ENCODE data around the gene TPSG1.
"Not testable (repeated sequence)": the region's sequence is repeated elsewhere in the genome, so short reads cannot be mapped to it uniquely, and the experiment has no call there.

Gene TPSG1

DNA sequence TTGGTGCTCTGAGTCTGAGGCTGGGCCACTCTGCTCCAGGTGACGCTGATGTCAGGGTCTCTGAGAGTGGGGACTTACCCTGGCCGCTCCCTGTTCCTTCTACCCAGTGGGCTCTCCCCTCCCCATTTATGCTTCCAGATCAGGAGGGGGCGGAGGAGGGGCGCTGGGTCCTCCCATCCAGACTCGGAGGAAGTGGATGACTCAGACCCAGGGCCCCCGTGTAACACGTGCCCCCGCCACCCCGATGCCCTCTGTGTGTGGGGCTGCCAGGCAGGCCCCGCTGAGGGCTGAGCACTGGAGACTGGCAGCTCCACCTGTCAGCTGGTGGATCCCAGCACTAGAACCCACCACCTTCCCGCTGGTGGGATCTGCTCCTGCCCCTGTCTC lies 5.0 kb upstream of the TPSG1 start, which contains the start of gene TPSB2:
Gene TPSB2, minus strand, starts transcription at position 101 of the 387 bp plus-strand sequence. CDS start 233 bp downstream, outside the sequence.
- DNase-seq = not testable (repeated sequence)

- not testable (repeated sequence) for DNase-seq
Observed at GRCh38 chr16:1229476-1229875, 4.4 kb upstream of the TPSG1 start.

DNA sequence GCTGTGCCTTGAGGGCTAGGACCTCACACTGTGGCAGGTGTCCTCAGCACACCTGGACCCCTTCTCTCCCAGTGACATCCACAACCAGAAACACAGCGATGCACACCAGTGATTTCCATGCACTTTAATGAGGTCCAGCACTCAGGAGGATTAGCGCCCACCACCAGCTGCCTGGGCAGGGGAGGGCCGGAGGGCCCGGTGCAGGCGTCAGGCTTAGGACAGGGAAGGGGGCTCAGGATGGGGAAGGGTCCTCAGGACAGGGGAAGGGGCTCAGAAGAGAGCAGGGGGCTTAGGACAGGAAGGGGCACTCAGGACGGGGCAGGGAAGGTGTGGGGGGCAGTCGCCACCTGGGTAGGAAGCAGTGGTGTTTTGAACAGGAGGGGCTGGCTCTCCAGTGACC lies 3.2 kb upstream of the TPSG1 start:
- DNase-seq = peak in 1 of 2 experiments; percentile 25

DNA sequence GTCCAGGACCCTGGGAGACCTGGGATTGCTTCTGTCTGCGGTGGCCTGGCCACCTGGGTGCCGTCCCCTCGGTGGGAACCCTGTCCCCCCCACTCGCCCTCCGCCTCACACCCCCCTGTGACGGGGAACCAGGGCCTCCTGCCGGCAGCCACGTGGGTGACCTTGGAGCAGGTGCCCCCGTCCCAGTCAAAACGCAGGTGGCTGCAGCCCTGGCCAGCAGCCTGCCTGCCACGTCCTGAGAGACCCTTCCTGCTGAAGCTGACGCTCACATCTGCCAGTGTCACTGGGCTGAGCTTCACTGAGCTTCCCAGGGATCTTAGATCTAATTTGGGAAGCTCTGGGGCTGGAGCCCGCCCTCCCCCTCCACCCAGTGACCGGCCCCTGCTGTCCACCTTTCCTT lies 1.6 kb upstream of the TPSG1 start:
- DNase-seq = not testable (repeated sequence)

GRCh38 chr16:1225728-1226311 lies 752 bp upstream of the TPSG1 start:
- not testable (repeated sequence) for DNase-seq

DNA sequence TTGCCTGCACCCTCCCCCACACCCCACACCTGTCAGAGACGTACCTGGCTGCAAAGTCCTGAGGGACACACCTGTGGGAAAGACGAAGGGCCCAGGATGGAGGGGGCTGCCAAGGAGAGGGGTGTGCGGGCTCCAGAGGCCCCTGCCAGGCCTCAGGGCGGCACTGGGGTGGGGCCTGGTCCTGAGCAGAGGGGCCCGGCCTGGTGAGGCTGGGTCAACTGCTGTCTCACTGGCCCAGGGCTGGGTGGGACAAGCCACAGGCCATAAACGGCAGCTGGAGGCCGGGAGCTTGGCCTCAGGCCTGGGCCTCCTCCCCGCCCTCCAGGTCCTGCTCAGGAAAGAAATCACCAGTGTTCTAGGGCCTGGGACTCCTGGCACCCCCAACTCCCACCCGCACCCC lies 510 bp downstream of the TPSG1 start:
- no peak for DNase-seq

GRCh38 chr16:1223355-1224214 lies 1.5 kb downstream of the TPSG1 start:
- DNase-seq = no peak

DNA sequence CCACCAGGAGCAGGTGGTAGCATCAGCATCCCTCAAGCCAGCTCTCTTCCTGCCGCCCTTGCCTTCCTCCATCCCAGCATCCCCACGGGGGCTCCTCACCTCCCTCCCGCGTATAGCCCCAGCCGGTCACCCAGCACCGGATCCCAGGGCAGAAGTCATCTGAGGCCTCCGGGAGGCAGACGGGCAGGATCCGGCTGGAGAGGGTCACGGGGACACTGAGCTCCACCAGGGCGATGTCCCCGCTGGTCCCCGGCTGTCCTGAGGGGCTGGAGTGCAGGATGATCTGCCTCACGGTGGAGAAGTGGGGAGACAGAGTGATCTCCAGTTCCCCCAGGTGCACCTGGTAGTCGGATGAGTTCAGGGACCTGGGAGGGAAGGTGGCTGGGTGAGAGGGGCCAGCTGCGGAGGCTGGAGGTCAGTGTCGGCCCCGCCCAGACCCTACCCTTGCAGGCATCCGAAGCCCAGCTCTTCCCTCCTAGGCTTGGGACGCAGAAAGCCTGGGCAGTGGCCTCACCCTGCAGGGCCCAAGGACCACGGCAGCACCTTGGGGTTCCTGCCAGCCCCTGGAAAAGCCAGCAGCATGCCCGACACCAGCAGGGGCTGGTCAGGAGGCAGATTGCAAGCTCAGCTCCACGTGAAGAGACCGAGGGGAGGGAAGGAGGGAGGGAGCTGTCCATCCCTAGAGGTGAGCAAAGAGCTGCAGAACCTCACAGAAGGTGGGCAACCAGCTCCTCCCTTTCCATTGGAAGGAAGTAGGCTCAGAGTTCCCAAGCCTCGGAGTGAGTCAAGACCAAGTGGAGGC lies 2.3 kb downstream of the TPSG1 start:
- no peak for DNase-seq

- no peak for DNase-seq
Observed at GRCh38 chr16:1221628-1222552, 3.2 kb downstream of the TPSG1 start.

- DNase-seq = no peak
Observed at GRCh38 chr16:1220841-1221627, 4.0 kb downstream of the TPSG1 start.

DNA sequence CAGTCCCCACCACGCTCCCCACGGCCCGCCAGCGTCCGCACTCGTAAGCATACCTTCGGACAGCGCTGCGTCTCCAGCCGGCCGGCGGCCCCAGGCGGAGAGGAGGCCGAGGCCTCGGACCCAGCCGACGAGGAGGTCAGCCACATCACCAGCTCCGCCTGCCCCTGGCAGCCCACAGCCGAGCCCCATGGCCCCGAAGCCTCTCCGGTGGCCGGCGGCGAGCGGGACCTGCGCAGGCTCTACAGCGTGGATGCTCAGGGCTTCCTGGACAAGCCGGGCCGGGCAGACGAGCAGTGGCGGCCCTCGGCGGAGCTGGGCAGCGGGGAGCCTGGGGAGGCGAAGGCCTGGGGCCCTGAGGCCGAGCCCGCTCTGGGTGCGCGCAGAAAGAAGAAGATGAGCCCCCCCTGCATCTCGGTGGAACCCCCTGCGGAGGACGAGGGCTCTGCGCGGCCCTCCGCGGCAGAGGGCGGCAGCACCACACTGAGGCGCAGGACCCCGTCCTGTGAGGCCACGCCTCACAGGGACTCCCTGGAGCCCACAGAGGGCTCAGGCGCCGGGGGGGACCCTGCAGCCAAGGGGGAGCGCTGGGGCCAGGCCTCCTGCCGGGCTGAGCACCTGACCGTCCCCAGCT lies 4.9 kb downstream of the TPSG1 start:
- DNase-seq = no peak

DNA sequence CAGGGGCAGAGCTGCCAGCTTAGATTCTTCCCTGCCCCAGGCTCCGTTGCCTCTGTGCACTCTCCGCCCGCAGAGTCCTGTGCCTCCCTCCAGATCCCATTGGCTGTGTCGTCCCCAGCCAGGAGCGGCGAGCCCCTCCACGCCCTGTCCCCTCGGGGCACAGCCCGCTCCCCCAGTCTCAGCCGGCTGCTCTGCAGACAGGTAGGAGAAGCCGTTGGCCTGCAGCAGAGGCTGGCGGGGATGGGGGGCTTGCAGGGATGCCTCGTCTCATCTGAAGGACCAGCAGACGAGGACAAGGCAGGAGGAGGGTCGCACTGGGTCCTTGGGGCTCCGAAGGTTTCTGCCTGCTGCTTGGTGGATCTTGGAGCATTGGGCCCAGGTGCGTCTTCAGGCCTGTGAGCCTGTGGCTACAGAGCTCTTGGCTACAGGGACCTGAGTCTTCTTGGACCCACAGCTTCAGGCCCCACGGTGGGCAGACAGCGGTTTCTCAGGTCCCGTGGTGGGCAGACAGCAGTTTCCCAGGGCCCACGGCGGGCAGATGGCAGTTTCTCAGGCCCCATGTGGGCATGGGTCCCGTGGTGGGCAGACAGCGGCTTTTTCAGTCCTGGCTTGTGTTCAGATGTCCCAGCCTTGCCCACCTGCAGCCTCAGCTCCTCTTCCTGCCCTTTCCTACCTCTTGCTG lies 6.0 kb downstream of the TPSG1 start:
- no peak for DNase-seq

DNA sequence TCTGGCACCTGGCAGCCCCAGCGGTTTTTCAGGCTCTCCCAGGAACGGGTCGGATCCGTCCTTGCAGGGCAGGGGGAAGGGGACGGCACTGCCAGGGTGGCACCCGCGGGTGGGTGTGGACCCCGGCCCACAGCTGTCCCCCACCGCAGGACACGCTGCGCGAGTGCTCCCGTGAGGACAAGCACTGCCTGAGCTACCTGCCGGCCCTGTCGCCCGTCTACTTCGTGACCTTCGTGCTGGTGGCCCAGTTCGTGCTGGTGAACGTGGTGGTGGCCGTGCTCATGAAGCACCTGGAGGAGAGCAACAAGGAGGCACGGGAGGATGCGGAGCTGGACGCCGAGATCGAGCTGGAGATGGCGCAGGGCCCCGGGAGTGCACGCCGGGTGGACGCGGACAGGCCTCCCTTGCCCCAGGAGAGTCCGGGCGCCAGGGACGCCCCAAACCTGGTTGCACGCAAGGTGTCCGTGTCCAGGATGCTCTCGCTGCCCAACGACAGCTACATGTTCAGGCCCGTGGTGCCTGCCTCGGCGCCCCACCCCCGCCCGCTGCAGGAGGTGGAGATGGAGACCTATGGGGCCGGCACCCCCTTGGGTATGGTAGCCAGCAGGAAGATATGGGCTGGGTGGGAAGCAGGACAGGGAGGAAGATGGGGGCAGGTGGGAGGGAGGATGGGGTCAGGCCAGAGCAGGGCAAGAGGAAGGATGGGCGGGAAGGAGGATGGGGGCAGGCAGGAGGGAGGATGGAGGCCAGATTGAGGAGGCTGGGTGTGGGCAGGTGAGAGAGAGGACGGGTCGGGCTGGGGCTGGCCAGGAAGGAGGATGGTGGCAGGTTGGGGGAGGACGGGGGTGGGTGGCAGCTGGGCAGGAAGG lies 6.8 kb downstream of the TPSG1 start:
- DNase-seq = no peak

- no peak for DNase-seq
Observed at GRCh38 chr16:1217526-1217925, 7.5 kb downstream of the TPSG1 start.

DNA sequence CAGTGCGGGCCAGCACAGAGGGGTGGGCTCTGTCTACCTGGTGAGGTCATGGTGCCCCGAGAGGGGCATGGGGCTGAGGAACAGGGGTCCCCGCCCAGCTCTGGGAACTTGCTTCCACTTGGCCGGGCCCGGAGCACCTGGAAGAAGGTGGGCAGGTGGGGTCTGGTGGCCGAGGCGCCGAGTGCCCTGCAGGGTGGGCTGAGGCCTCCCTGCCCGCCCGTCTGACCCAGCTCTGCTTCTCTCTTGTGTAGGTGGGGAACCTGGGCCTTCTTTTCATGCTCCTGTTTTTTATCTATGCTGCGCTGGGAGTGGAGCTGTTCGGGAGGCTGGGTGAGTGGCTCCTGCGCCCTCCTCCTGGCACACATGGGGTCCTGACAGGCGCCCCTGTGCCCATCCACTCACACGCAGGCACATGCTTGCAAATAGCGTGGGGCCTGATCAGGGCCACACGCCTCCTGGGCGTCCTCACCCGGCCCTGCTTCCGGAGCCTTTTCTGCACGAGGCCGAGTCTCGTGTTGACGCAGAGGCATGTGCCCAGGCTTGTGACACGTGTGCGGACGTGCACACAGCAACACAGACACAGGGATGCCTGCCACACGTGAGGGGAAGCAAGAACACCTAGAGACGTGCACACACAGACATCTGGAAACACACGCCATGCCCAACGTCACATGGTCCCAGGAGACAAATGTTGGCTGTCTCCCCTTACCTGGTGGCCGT lies 8.2 kb downstream of the TPSG1 start:
- no peak for DNase-seq

GRCh38 chr16:1216296-1216619 lies 8.8 kb downstream of the TPSG1 start:
- no peak for DNase-seq

DNA sequence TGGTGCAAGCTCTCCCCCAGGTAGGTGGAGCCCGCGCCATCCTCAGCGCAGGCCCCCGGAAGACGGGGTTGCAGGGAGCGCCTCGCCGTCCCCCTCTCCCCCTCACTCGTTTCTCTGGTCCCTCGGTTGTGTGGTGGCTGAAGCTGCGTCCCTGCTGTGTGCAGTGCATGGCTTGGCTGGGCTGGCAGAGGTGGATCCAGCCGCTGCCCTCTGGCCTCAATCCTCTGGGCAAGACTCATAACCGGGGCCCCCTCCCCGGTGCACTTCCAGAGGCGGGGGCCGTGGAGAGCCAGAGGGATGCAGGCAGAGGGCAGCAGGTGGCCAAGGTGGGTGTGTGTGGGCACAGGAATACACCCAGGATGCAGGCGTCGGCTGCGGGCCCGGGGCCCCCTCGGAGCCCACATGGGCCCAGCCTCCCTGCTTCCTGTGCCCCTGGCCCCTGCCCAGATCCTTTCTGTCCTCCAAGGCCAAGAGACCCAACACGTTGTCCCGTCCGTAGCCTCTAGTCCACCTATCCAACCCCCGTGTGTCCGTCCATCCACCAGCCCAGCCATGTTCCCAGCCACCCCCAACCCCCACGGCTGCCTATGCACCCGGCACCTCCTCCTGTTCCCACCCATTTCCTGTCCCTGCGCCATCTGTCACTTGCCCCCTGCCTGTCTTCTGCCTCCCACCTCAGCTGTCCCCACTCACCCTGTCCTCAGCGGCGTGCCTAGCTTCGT lies 9.3 kb downstream of the TPSG1 start:
- peak; percentile 50 to 57 for DNase-seq

DNA sequence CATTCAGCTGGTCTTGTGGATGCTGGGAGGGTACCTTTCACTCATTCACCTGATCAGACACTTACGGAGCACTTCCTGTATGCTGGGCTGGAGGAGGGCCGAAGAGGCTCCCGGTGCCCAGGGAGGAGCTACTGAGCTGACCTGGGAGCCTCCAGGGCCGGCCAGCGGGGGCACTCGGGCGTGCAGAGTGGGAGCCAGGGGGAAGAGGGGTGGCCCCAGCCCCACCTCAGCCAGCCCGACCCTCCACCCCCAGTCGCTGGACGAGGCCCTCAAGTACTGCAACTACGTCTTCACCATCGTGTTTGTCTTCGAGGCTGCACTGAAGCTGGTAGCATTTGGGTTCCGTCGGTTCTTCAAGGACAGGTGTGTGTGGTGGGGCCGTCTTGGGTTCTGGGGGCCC lies 10.3 kb downstream of the TPSG1 start:
- DNase-seq = no peak

Data from NCI-H524 (cell line).